Measurements from ENCODE around the gene ITGB1BP1.

ITGB1BP1 gene

DNA sequence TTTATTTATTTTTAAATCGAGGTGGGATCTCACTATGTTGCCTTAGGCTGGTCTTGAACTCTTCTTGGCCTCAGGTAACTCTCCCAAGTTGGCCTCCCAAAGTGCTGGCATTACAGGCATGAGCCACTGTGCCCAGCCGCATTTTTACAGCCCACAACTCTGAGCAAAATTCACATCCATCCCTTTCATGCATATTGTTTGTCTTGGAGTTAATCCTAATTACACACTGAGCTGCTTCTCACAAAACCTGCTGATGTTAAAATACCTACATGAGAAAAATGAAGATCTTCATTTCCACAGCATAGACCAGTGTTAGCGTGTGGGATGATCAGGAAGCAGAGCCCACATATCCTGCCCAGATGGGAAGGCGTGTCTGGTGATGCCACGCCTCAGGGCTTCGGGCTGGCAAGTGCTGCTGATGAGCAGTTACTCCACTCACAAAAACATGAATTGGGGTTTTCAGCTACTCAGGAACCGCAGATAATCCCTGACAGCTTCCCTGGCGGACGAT is 14.6 kb downstream of the ITGB1BP1 start:
- no peak for DNase-seq (ENCODE audit: low read depth, low spot score)
- TF ChIP-seq EZH2 (IDR thresholded peaks at IDR 0.05) (no peak), FOXP2 (optimal IDR thresholded peaks at IDR 0.05; ENCODE audit: control extremely low read depth, extremely low read length, insufficient read depth) (no peak), POLR2AphosphoS5 (IDR thresholded peaks at IDR 0.05; ENCODE audit: borderline replicate concordance, low read depth, low read length) (no peak)
- Histone ChIP-seq H3K27ac (no peak overlapping the region), H3K4me3 (no peak overlapping the region), H3K9me3 (ENCODE audit: low read depth, low read length) (no peaks in the 10 kb centered on the region), H3K9ac (ENCODE audit: insufficient read length) (no peak overlapping the region), H3K36me3 (ENCODE audit: insufficient read depth, low read length) (peaks cover 19% of the 10 kb centered on the region)

- no peak overlapping the region for H3K4me3 ChIP-seq
- TF ChIP-seq EZH2 (IDR thresholded peaks at IDR 0.05) (no peak), POLR2AphosphoS5 (IDR thresholded peaks at IDR 0.05; ENCODE audit: borderline replicate concordance, low read depth, low read length) (no peak), FOXP2 (optimal IDR thresholded peaks at IDR 0.05; ENCODE audit: control extremely low read depth, extremely low read length, insufficient read depth) (no peak)
- H3K27ac ChIP-seq, result no peak overlapping the region
- H3K9me3 ChIP-seq (ENCODE audit: low read depth, low read length), result no peaks in the 10 kb centered on the region
- peaks cover 16% of the 10 kb centered on the region for H3K36me3 ChIP-seq (ENCODE audit: insufficient read depth, low read length)
- DNase-seq (ENCODE audit: low read depth, low spot score), result no peak
- H3K9ac ChIP-seq (ENCODE audit: insufficient read length), result no peak overlapping the region
Measured at GRCh38 chr2:9407363-9407811, 15.9 kb downstream of the ITGB1BP1 start.

DNA sequence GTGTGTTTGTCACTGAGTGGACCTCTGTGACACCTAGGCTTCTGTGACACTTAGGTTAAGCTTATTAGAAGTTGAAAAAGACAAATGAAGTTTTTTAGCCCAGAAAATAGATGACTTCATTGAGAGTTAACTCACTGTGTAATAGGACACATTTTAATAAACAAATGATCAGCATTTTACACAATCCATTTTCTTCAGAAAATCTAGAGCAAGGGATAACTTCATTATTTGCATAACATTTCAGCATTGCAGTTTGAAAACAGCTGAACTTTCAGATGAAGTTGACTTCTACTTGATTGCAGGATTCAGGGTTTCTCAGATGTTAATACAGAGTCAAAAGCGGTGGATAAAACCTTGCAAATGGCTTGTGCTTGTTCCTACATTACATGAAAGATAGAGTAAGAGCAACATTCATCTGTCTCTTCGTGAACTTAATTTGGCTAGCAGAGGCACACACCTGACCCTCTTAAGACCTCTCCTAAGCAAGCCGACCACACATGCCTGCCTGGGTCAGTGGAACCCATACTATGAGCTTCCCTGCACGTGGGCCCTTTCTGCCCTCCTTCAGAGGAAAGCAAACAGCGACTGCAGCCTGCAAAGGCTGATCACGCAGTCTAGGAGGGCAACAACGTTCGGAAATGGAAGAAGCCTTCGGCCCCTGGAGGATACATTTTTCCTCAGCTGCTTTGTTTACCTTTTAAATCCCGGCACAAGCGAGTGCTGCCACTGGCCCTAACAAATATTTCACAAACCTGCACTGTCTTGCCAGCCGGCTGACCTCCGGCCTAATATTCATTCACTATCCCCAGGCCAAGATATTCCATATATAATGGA is 16.6 kb downstream of the ITGB1BP1 start:
- H3K4me3 ChIP-seq, result no peak overlapping the region

DNA sequence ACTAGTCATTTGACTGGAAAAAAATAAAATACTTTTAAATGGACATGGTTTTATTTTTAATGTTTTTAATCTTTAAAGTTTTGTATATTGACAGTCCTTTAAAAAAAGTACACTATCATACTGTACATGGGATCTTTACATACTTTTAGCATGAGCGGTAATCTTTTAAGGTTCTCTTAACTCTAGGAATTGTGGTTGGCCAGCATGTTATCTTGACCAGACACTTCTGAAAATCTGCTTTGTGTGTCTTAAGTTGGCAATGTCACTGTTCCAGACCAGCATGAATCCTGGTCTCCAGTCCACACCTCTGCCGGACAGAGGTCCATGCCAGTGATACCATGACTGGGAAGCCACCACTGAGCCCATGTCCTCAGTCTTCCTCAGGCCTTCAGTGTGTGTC is 17.7 kb downstream of the ITGB1BP1 start:
- Histone ChIP-seq H3K27ac (no peak overlapping the region), H3K9ac (ENCODE audit: insufficient read length) (no peak overlapping the region), H3K9me3 (ENCODE audit: low read depth, low read length) (no peaks in the 10 kb centered on the region), H3K36me3 (ENCODE audit: insufficient read depth, low read length) (peaks cover 13% of the 10 kb centered on the region; the same call in 1 of the 2 replicates), H3K4me3 (no peak overlapping the region)
- no peak for DNase-seq (ENCODE audit: low read depth, low spot score)
- no peak for TF ChIP-seq FOXP2 (optimal IDR thresholded peaks at IDR 0.05; ENCODE audit: control extremely low read depth, extremely low read length, insufficient read depth)
- TF ChIP-seq POLR2AphosphoS5 (IDR thresholded peaks at IDR 0.05; ENCODE audit: borderline replicate concordance, low read depth, low read length), result no peak
- no peak for TF ChIP-seq EZH2 (IDR thresholded peaks at IDR 0.05)

More for the DNA sequence above, 16.6 kb downstream of the ITGB1BP1 start:
- Histone ChIP-seq H3K36me3 (ENCODE audit: insufficient read depth, low read length) (peaks cover 16% of the 10 kb centered on the region), H3K9ac (ENCODE audit: insufficient read length) (no peak overlapping the region), H3K27ac (no peak overlapping the region), H3K9me3 (ENCODE audit: low read depth, low read length) (no peaks in the 10 kb centered on the region)
- TF ChIP-seq POLR2AphosphoS5 (IDR thresholded peaks at IDR 0.05; ENCODE audit: borderline replicate concordance, low read depth, low read length) (no peak), EZH2 (IDR thresholded peaks at IDR 0.05) (no peak), FOXP2 (optimal IDR thresholded peaks at IDR 0.05; ENCODE audit: control extremely low read depth, extremely low read length, insufficient read depth) (no peak)
- no peak for DNase-seq (ENCODE audit: low read depth, low spot score)

- Histone ChIP-seq H3K9ac (ENCODE audit: insufficient read length) (no peak overlapping the region), H3K4me3 (no peak overlapping the region), H3K9me3 (ENCODE audit: low read depth, low read length) (no peaks in the 10 kb centered on the region), H3K36me3 (ENCODE audit: insufficient read depth, low read length) (peaks cover 13% of the 10 kb centered on the region; the same call in 1 of the 2 replicates), H3K27ac (no peak overlapping the region)
- no peak for DNase-seq (ENCODE audit: low read depth, low spot score)
- TF ChIP-seq POLR2AphosphoS5 (IDR thresholded peaks at IDR 0.05; ENCODE audit: borderline replicate concordance, low read depth, low read length) (no peak), FOXP2 (optimal IDR thresholded peaks at IDR 0.05; ENCODE audit: control extremely low read depth, extremely low read length, insufficient read depth) (no peak), EZH2 (IDR thresholded peaks at IDR 0.05) (no peak)
Measured at GRCh38 chr2:9404451-9404850, 18.9 kb downstream of the ITGB1BP1 start.

DNA sequence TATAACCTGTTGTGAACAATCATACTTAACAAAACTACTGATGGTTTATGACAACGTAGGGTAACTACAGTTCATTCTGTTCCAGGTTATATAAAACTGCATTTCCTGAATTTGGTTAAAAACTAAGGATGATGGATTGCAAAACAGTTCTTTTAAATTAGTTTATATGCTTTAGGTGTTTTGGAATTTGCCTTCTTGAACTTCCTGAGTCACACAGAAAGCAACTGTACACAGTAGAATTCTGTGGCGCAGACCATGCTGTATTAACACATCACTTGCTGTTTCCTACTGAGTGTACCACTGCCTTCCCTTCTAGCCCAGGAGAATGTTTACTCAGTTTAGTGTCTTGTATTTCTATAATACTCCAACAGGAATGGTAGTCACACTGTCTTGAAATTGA is 19.4 kb downstream of the ITGB1BP1 start:
- no peak overlapping the region for H3K9ac ChIP-seq (ENCODE audit: insufficient read length)
- H3K4me3 ChIP-seq, result no peak overlapping the region
- H3K9me3 ChIP-seq (ENCODE audit: low read depth, low read length), result no peaks in the 10 kb centered on the region
- TF ChIP-seq EZH2 (IDR thresholded peaks at IDR 0.05) (no peak), POLR2AphosphoS5 (IDR thresholded peaks at IDR 0.05; ENCODE audit: borderline replicate concordance, low read depth, low read length) (no peak), FOXP2 (optimal IDR thresholded peaks at IDR 0.05; ENCODE audit: control extremely low read depth, extremely low read length, insufficient read depth) (no peak)
- H3K36me3 ChIP-seq (ENCODE audit: insufficient read depth, low read length), result peaks cover 10% of the 10 kb centered on the region; the same call in 1 of the 2 replicates
- no peak for DNase-seq (ENCODE audit: low read depth, low spot score)
- no peak overlapping the region for H3K27ac ChIP-seq

- no peak overlapping the region for H3K4me3 ChIP-seq
- H3K9me3 ChIP-seq (ENCODE audit: low read depth, low read length), result no peaks in the 10 kb centered on the region
- no peak overlapping the region for H3K9ac ChIP-seq (ENCODE audit: insufficient read length)
- DNase-seq (ENCODE audit: low read depth, low spot score), result no peak
- no peak overlapping the region for H3K27ac ChIP-seq
- peaks cover 3% of the 10 kb centered on the region; the same call in 1 of the 2 replicates for H3K36me3 ChIP-seq (ENCODE audit: insufficient read depth, low read length)
- TF ChIP-seq POLR2AphosphoS5 (IDR thresholded peaks at IDR 0.05; ENCODE audit: borderline replicate concordance, low read depth, low read length), result no peak
- TF ChIP-seq EZH2 (IDR thresholded peaks at IDR 0.05), result no peak
- TF ChIP-seq FOXP2 (optimal IDR thresholded peaks at IDR 0.05; ENCODE audit: control extremely low read depth, extremely low read length, insufficient read depth), result no peak
Measured at GRCh38 chr2:9401646-9402371, 21.5 kb downstream of the ITGB1BP1 start.

DNA sequence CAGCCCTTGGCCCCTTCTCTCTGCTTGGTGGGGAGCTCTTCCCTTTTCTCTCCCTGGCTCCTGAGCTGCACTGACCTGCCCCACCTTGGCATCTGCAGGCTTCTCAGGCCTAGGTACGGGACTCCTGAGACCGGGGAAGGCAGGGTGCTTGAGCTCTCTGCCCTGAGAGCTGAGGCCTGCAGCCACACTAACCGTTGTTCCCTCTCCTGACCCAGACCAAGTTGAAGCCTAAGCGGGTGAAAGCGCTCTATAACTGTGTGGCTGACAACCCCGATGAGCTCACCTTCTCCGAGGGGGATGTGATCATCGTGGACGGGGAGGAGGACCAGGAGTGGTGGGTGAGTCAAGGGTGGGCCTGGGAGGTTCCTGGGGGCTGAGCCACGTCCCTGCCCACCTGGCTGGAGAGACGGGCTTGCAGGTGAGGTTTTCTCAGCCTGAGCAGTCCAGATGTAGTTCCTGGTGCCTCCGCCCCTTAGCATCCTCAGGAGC is 22.2 kb downstream of the ITGB1BP1 start:
- no peak for DNase-seq (ENCODE audit: low read depth, low spot score)
- no peak overlapping the region for H3K4me3 ChIP-seq
- TF ChIP-seq EZH2 (IDR thresholded peaks at IDR 0.05), result no peak
- no peak for TF ChIP-seq POLR2AphosphoS5 (IDR thresholded peaks at IDR 0.05; ENCODE audit: borderline replicate concordance, low read depth, low read length)
- no peak for TF ChIP-seq FOXP2 (optimal IDR thresholded peaks at IDR 0.05; ENCODE audit: control extremely low read depth, extremely low read length, insufficient read depth)
- H3K9me3 ChIP-seq (ENCODE audit: low read depth, low read length), result no peaks in the 10 kb centered on the region
- no peak overlapping the region for H3K27ac ChIP-seq
- H3K36me3 ChIP-seq (ENCODE audit: insufficient read depth, low read length), result peaks cover 3% of the 10 kb centered on the region; the same call in 1 of the 2 replicates
- H3K9ac ChIP-seq (ENCODE audit: insufficient read length), result no peak overlapping the region
